SK-N-MC (cell line): ENCODE data around the gene OR5K4.

Experiments used
- EZH2 ChIP-seq: fragments of 200-600 bp; sonication (generic); IDR thresholded peaks from one replicate; pipeline ENCODE4 v1.6.1; 2017; ENCODE audit warnings: antibody characterized with exemption
- FOXP2 ChIP-seq: optimal IDR thresholded peaks from 2 replicates; pipeline ENCODE3; 2011; ENCODE audit warnings: mild to moderate bottlenecking, moderate library complexity; ENCODE audit not compliant: insufficient read depth; ENCODE audit errors: extremely low read length, control extremely low read depth
- POLR2AphosphoS5 ChIP-seq: IDR thresholded peaks from 2 replicates; pipeline ENCODE4 v1.6.1; 2012; ENCODE audit warnings: mild to moderate bottlenecking, low read depth, low read length, borderline replicate concordance

GRCh38 chr3:98371186-98371585, 17.5 kb downstream of the OR5K4 start:
- TF ChIP-seq EZH2 (no peak), POLR2AphosphoS5 (no peak), FOXP2 (no peak)
